ENCODE results near the gene PPM1H. TPM values are rescaled to one million over a fixed set of nuclear protein-coding genes. Genes with fewer than 3 reads are reported as not detected.

PPM1H gene
- total and polyA plus RNA-seq, 2 of the 8 experiments (the other 6 are each of a cell fraction or from before 2014, with no cell fraction given), result 16.4 to 36.1 TPM

GRCh38 chr12:62907561-62907960, 27.4 kb downstream of the PPM1H start (continued):
- no peak for TF ChIP-seq CHD7 (IDR thresholded peaks at IDR 0.05; ENCODE audit: insufficient replicate concordance, low read length)
- TF ChIP-seq, protein P1, sequence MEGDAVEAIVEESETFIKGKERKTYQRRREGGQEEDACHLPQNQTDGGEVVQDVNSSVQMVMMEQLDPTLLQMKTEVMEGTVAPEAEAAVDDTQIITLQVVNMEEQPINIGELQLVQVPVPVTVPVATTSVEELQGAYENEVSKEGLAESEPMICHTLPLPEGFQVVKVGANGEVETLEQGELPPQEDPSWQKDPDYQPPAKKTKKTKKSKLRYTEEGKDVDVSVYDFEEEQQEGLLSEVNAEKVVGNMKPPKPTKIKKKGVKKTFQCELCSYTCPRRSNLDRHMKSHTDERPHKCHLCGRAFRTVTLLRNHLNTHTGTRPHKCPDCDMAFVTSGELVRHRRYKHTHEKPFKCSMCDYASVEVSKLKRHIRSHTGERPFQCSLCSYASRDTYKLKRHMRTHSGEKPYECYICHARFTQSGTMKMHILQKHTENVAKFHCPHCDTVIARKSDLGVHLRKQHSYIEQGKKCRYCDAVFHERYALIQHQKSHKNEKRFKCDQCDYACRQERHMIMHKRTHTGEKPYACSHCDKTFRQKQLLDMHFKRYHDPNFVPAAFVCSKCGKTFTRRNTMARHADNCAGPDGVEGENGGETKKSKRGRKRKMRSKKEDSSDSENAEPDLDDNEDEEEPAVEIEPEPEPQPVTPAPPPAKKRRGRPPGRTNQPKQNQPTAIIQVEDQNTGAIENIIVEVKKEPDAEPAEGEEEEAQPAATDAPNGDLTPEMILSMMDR (IDR thresholded peaks at IDR 0.05; ENCODE audit: control extremely low read depth in 1 of 3, insufficient read depth in 1 of 3, low read depth in 1 of 3, low read length in 3 of 3), result no peak
- TF ChIP-seq EGR1 (IDR thresholded peaks at IDR 0.05; ENCODE audit: borderline replicate concordance, low read depth, low read length), result no peak
- TF ChIP-seq CBX5 (IDR thresholded peaks at IDR 0.05; ENCODE audit: low read depth, low read length), result no peak
- no peak for TF ChIP-seq TBP (IDR thresholded peaks at IDR 0.05; ENCODE audit: low read depth, low read length)
- no peak for TF ChIP-seq SIRT6 (IDR thresholded peaks at IDR 0.05; ENCODE audit: low read length)
- no peak for TF ChIP-seq MAFK (IDR thresholded peaks at IDR 0.05; ENCODE audit: low read depth, low read length)
